GM10847 (cell line): ENCODE results near the gene RPTOR.

Source experiments
- POLR2A ChIP-seq: IDR thresholded peaks from 2 replicates; pipeline ENCODE4 v1.6.1; 2011; ENCODE audit not compliant: insufficient read length; ENCODE audit errors: extremely low read depth

RPTOR gene

DNA sequence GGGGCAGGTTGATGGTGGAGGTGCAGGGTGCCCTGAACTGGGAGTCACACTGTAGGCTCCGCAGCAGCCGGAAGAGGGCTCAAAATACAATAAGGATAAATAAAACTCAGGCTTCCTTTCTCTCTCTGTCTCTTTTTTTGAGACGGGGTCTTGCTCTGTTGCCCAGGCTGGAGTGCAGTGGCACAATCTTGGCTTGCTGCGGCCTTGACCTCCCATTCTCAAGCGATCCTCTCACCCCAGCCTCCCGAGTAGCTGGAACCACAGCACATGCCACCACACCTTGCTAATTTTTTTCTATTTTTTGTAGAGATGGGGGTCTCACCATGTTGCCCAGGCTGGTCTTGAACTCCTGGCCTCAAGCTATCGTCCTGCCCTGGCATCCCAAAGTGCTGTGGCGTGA is 35.3 kb upstream of the RPTOR start:
- no peak for TF ChIP-seq POLR2A

- TF ChIP-seq POLR2A = no peak
Measured at GRCh38 chr17:80510132-80510531, 34.5 kb upstream of the RPTOR start.

GRCh38 chr17:80510772-80511171 is 33.9 kb upstream of the RPTOR start:
- no peak for TF ChIP-seq POLR2A

GRCh38 chr17:80511222-80512180 is 33.1 kb upstream of the RPTOR start:
- TF ChIP-seq POLR2A = no peak

GRCh38 chr17:80512233-80512632 is 32.4 kb upstream of the RPTOR start:
- no peak for TF ChIP-seq POLR2A

DNA sequence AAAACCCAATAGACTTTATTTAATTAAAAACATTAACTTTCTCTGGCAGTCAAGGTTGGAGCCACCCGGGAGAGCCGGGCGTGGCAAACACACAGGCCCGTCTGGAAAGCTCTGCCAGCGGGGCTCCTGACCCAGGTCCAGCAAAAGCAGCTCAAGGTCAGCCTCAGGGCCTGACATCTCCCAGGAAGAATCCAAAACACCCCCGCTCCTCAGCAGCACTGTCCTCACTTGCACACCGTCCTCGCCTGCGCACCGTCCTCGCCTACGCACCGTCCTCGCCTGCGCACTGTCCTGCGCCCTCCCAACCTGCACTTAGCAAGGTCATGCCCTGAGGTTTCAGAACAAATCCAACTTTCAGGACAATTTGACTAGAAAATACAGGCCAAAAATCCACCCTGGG is 31.4 kb upstream of the RPTOR start:
- no peak for TF ChIP-seq POLR2A

GRCh38 chr17:80513892-80514291 is 30.7 kb upstream of the RPTOR start:
- TF ChIP-seq POLR2A = no peak

GRCh38 chr17:80516171-80516932 is 28.3 kb upstream of the RPTOR start:
- TF ChIP-seq POLR2A = no peak

- no peak for TF ChIP-seq POLR2A
Measured at GRCh38 chr17:80517641-80518040, 27.0 kb upstream of the RPTOR start.

DNA sequence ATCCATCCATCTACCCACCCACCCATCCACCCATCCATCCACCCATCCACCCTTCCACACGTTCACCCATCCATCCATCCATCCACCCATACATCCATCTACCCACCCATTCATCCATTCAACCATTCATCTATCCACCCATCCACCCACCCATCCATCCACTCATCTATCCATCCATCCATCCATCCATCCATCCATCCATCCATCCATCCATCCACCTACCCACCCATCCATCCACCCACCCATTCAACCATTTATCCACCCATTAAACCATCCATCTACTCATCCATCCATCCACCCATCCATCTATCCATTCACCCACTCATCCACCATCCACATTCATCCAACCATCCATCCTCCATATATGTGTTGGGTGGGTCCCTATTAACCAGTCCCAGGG is 26.2 kb upstream of the RPTOR start:
- TF ChIP-seq POLR2A = no peak

DNA sequence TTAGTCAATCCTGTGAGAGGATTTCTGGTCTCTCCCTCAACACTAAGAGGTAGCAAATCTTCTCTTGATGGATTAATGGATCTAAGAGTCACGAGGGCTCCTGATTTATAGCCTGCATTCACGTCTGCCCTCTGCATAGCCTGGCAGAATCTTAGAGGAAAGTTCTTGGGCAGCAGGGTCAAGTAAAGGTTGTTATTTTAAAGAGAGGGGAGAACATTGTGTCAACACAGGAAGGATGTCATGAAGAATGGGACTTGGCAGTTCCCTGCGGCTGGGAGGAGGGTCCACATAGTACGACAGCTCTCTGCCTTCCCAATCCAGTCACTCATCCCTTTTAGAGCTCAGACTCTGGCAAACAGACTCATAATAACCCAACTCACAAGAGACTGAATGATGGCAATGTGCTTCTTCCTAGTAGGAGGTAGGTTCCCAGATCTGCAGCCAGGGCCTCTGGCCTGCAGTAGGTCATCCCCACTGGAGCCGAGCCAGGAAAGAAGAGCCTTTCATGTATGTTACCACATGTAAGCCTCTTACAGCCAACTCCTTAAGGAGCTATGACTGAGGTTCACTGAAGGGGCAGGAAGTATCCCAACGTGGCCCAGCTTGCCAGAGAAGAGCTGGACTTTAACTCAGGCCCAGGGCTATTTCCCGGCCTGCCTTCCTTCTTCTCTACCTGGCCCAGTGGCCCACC is 25.4 kb upstream of the RPTOR start:
- no peak for TF ChIP-seq POLR2A

DNA sequence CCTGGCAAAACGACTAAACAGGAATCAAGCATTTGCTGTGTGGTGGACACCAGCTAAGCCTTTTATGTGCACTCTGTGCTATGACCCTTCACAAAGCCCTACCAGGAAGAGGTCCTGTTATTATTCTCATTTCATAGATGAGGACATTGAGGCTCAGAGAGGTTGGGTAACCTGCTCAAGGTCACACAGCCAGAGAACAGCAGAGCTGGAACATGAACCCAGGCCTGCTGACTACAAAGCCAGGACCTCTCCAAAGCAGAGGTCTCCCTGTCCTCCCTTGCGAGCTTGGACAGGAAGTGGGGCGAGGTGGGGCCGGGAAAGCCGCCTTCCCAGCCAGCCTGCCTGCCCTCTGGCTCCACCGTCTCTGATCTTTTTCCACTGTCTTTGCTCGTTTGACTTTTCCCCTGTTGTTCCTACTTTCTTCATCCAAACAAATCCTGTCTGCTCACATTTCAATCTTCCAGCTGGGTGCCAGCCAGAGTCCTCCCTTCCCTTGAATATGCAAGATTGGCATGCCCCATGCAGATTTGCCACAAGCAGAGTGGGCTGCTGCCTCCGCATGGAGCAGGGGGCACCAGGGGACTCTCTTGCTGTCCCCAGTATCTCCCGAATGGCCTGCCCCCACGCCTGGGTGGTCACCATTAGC is 23.7 kb upstream of the RPTOR start:
- TF ChIP-seq POLR2A = no peak

- no peak for TF ChIP-seq POLR2A
Measured at GRCh38 chr17:80523054-80523744, 21.4 kb upstream of the RPTOR start.

- TF ChIP-seq POLR2A = no peak
Measured at GRCh38 chr17:80523956-80524712, 20.5 kb upstream of the RPTOR start.
